Esophagus (tissue), 2 donors: Measurements from ENCODE around the gene BRF1. TPM values are rescaled to one million over a fixed set of nuclear protein-coding genes. Genes with fewer than 3 reads are reported as not detected.

Experiments
- H3K27ac ChIP-seq, 2 donors: one replicate each; pipeline ENCODE4 v1.5.1; 2013; ENCODE audit warnings: low read depth in 2 of 2, mild to moderate bottlenecking in 2 of 2, inconsistent platforms in 1 of 2, low read length in 1 of 2, moderate library complexity in 1 of 2
- H3K27me3 ChIP-seq, 2 donors: one replicate each; pipeline ENCODE4 v1.6.1; 2013; ENCODE audit warnings: low read length in 2 of 2, control low read depth in 1 of 2, mild to moderate bottlenecking in 1 of 2; ENCODE audit not compliant: insufficient read depth in 2 of 2, control insufficient read depth in 1 of 2
- H3K36me3 ChIP-seq, 2 donors: one replicate each; pipeline ENCODE4 v1.6.1; 2013; ENCODE audit warnings: low read length in 1 of 2; ENCODE audit not compliant: control insufficient read depth in 2 of 2, insufficient read depth in 2 of 2
- H3K4me1 ChIP-seq, 2 donors: one replicate each; pipeline ENCODE4 v1.6.1; 2013; ENCODE audit warnings: low read length in 1 of 2; ENCODE audit not compliant: control insufficient read depth in 2 of 2, insufficient read depth in 2 of 2
- H3K4me3 ChIP-seq, 2 donors: one replicate each; pipeline ENCODE4 v1.5.1; 2013; ENCODE audit warnings: low read length in 2 of 2, mild to moderate bottlenecking in 2 of 2, low read depth in 1 of 2, moderate library complexity in 1 of 2
- H3K9me3 ChIP-seq, 2 donors: one replicate each; pipeline ENCODE4 v1.6.1; 2013; ENCODE audit warnings: mild to moderate bottlenecking in 2 of 2, low read depth in 1 of 2, low read length in 1 of 2, moderate library complexity in 1 of 2; ENCODE audit not compliant: control insufficient read depth in 2 of 2, insufficient read depth in 1 of 2
- WGBS, 2 donors: extraction: QIAGEN DNeasy Blood & Tissue Kit; methylation state at CpG; one replicate each; pipeline ENCODE4 v1.1.7; 2013; 5-methylcytosine and 5-hydroxymethylcytosine counted together
- polyA plus RNA-seq, 2 donors: library from polyadenylated mRNA; stranded (reverse); fragments of 200-250 nt; gene quantifications; one replicate each; pipeline ENCODE4 v1.2.3, GENCODE V29; 2013
- donor health status: healthy with polysubstance abuse.
- donor health status: Bipolar disorder and iron deficiency.

The BRF1 gene
- polyA plus RNA-seq, 2 donors = 11.1 to 30.2 TPM

DNA sequence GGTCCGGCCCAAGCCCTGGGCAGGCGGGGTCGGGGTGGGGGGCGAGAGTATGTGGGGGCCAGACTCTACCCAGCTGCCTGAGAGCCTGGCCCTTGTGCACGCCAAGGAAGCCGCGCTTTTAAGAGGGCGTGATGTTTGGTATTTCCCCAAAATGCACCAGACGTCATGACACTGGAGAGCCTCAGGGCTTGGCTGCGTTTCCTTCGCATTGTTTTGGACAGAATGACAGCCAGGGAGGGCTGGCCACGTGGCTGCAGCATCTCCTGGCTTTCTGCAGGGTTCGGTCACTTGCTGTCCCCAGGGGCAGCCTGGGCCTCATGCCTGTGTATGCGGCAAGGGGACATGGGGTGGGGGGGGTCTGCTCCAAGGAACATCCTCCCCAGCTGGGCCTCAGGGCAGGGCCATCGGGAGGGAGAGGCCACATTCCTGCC is 103.6 kb downstream of the BRF1 start:
- Histone ChIP-seq H3K27me3 (peaks cover 0 to 11% of the 10 kb centered on the region in 2 donors), H3K36me3 (no peaks in the 10 kb centered on the region), H3K9me3 (peaks cover 0 to 3% of the 10 kb centered on the region in 2 donors), H3K4me3 (no peak overlapping the region), H3K4me1 (peaks cover 0 to 20% of the 10 kb centered on the region in 2 donors), H3K27ac (no peak overlapping the region)
- WGBS, 2 donors = 5 to 8% methylated on average over 15 of the region's 15 CpGs

DNA sequence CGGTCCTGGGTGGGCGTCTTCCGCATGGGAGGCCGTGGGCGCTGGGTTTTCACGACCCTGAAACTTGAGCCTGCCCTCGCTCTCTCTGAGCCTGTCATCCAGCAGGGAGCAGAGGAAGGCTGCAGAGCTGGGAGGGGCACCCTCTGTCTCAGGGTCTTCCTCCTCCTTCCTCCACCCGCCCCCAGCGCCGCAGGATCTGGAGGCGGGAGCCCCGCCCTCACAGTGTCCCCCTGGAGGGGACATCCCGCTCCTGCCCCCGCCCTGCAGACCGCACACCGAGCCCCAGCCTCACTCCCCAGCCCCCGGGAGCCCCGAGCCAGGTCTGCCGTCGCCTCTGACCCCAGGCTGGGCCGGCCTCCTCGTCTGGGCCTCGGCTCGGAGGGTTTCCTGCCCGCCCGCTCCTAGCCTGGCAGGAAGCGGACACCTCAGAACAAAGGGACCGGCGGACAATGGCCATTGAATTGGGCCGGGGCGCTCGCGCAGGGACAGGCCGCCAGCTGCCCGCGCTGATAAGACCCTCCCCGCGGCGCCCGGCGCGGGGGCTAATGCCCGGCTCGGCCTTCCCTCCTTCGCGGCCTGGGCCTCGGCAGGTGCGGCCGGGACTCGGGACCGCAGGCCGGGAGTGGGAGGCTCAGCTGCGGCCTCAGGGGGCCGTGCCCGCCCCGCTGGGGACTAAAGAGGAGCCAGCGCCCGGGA is 104.4 kb downstream of the BRF1 start:
- H3K27me3 ChIP-seq = peaks cover 0 to 11% of the 10 kb centered on the region in 2 donors
- H3K4me1 ChIP-seq = peaks cover 0 to 20% of the 10 kb centered on the region in 2 donors
- peaks cover 0 to 3% of the 10 kb centered on the region in 2 donors for H3K9me3 ChIP-seq
- H3K4me3 ChIP-seq = peak overlapping the region in 1 of 2 donors; percentile 7
- H3K27ac ChIP-seq = peak overlapping the region in 1 of 2 donors; percentile 58
- H3K36me3 ChIP-seq = no peaks in the 10 kb centered on the region
- 8 to 11% methylated on average over 47 to 58 of the region's 58 CpGs for WGBS, 2 donors

GRCh38 chr14:105195522-105196264 is 105.1 kb downstream of the BRF1 start:
- Histone ChIP-seq H3K9me3 (peaks cover 0 to 3% of the 10 kb centered on the region in 2 donors), H3K36me3 (no peaks in the 10 kb centered on the region), H3K27me3 (peaks cover 0 to 11% of the 10 kb centered on the region in 2 donors), H3K27ac (peak overlapping the region in 1 of 2 donors; percentile 58), H3K4me3 (peak overlapping the region in 1 of 2 donors; percentile 7), H3K4me1 (peaks cover 0 to 18% of the 10 kb centered on the region in 2 donors)
- WGBS, 2 donors = 44 to 45% methylated on average over 23 to 25 of the region's 25 CpGs

DNA sequence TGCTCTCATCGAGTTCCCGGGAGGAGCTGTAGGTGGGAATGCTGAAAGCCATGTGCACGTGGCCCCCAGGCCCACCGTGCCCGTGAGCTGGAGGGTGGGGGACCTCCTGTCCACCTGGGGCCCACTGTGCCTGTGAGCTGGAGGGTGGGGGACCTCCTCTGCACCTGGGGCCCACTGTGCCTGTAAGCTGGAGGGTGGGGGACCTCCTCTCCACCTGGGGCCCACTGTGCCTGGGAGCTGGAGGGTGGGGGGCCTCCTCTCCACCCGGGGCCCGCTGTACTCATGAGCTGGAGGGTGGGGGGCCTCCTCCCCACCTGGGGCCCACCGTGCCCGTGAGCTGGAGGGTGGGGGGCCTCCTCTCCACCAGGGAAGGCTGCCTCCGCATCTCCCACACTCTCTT is 105.8 kb downstream of the BRF1 start:
- no peak overlapping the region for H3K4me3 ChIP-seq
- H3K27me3 ChIP-seq = peaks cover 0 to 11% of the 10 kb centered on the region in 2 donors
- peaks cover 0 to 3% of the 10 kb centered on the region in 2 donors for H3K9me3 ChIP-seq
- H3K27ac ChIP-seq = no peak overlapping the region
- H3K4me1 ChIP-seq = peaks cover 0 to 18% of the 10 kb centered on the region in 2 donors
- 80 to 86% methylated on average over 9 to 10 of the region's 10 CpGs for WGBS, 2 donors
- H3K36me3 ChIP-seq = no peaks in the 10 kb centered on the region

- peak overlapping the region in 1 of 2 donors; percentile 1 for H3K27ac ChIP-seq
- H3K36me3 ChIP-seq = no peaks in the 10 kb centered on the region
- no peak overlapping the region for H3K4me3 ChIP-seq
- H3K9me3 ChIP-seq = peaks cover 0 to 3% of the 10 kb centered on the region in 2 donors
- peaks cover 0 to 11% of the 10 kb centered on the region in 2 donors for H3K27me3 ChIP-seq
- peaks cover 0 to 18% of the 10 kb centered on the region in 2 donors for H3K4me1 ChIP-seq
- 24 to 26% methylated on average over 13 to 17 of the region's 17 CpGs for WGBS, 2 donors
These were observed 106.7 kb downstream of the BRF1 start for GRCh38 chr14:105193916-105194782.

- H3K27me3 ChIP-seq = peaks cover 0 to 12% of the 10 kb centered on the region in 2 donors
- 21 to 23% methylated on average over 22 to 29 of the region's 29 CpGs for WGBS, 2 donors
These were observed 107.7 kb downstream of the BRF1 start for GRCh38 chr14:105192866-105193731.

GRCh38 chr14:105187935-105188524 is 112.8 kb downstream of the BRF1 start:
- Histone ChIP-seq H3K9me3 (peaks cover 0 to 13% of the 10 kb centered on the region in 2 donors), H3K27ac (no peak overlapping the region), H3K4me1 (no peaks in the 10 kb centered on the region), H3K27me3 (peaks cover 0 to 6% of the 10 kb centered on the region in 2 donors), H3K4me3 (no peak overlapping the region), H3K36me3 (no peaks in the 10 kb centered on the region)
- WGBS, 2 donors = 66 to 73% methylated on average over 14 of the region's 14 CpGs

More at GRCh38 chr14:105192866-105193731, 107.7 kb downstream of the BRF1 start:
- Histone ChIP-seq H3K4me3 (no peak overlapping the region), H3K27ac (peak overlapping the region; percentile 1 to 49), H3K36me3 (no peaks in the 10 kb centered on the region), H3K9me3 (peaks cover 0 to 12% of the 10 kb centered on the region in 2 donors), H3K4me1 (peaks cover 0 to 18% of the 10 kb centered on the region in 2 donors)

GRCh38 chr14:105187116-105187515 is 113.7 kb downstream of the BRF1 start:
- 59 to 63% methylated on average over 4 of the region's 4 CpGs for WGBS, 2 donors
- Histone ChIP-seq H3K4me3 (no peak overlapping the region), H3K9me3 (peaks cover 0 to 13% of the 10 kb centered on the region in 2 donors)

More at GRCh38 chr14:105187116-105187515, 113.7 kb downstream of the BRF1 start:
- no peak overlapping the region for H3K27ac ChIP-seq
- H3K27me3 ChIP-seq = peaks cover 0 to 6% of the 10 kb centered on the region in 2 donors
- peaks cover 0 to 4% of the 10 kb centered on the region in 2 donors for H3K4me1 ChIP-seq
- H3K36me3 ChIP-seq = no peaks in the 10 kb centered on the region
